Measurements from ENCODE around the gene FBLN1. TPM values are rescaled to one million over a fixed set of nuclear protein-coding genes. Genes with fewer than 3 reads are reported as not detected.

The FBLN1 gene
- total RNA-seq, 1 donor from 2014 or later, result 238 TPM

GRCh38 chr22:45548991-45549761, 46.5 kb downstream of the FBLN1 start:
- Mint-ChIP-seq H3K4me3 (ENCODE audit: unreplicated experiment) (no peak overlapping the region), H3K9me3 (ENCODE audit: unreplicated experiment) (no peaks in the 10 kb centered on the region), H3K27me3 (ENCODE audit: unreplicated experiment) (peaks cover 3% of the 10 kb centered on the region), H3K36me3 (ENCODE audit: low read depth, unreplicated experiment) (peaks cover 27% of the 10 kb centered on the region), H3K4me1 (ENCODE audit: unreplicated experiment) (peaks cover 8% of the 10 kb centered on the region), H3K27ac (ENCODE audit: unreplicated experiment) (no peak overlapping the region)
- TF ChIP-seq CTCF (IDR thresholded peaks at IDR 0.05; ENCODE audit: unreplicated experiment), result no peak
- DNase-seq (ENCODE audit: low spot score), result no peak

GRCh38 chr22:45549762-45550378, 47.2 kb downstream of the FBLN1 start:
- TF ChIP-seq CTCF (IDR thresholded peaks at IDR 0.05; ENCODE audit: unreplicated experiment), result no peak
- Mint-ChIP-seq H3K4me3 (ENCODE audit: unreplicated experiment) (no peak overlapping the region), H3K27ac (ENCODE audit: unreplicated experiment) (no peak overlapping the region), H3K36me3 (ENCODE audit: low read depth, unreplicated experiment) (peaks cover 27% of the 10 kb centered on the region), H3K4me1 (ENCODE audit: unreplicated experiment) (peaks cover 12% of the 10 kb centered on the region), H3K9me3 (ENCODE audit: unreplicated experiment) (no peaks in the 10 kb centered on the region), H3K27me3 (ENCODE audit: unreplicated experiment) (peaks cover 5% of the 10 kb centered on the region)
- DNase-seq (ENCODE audit: low spot score), result no peak

DNA sequence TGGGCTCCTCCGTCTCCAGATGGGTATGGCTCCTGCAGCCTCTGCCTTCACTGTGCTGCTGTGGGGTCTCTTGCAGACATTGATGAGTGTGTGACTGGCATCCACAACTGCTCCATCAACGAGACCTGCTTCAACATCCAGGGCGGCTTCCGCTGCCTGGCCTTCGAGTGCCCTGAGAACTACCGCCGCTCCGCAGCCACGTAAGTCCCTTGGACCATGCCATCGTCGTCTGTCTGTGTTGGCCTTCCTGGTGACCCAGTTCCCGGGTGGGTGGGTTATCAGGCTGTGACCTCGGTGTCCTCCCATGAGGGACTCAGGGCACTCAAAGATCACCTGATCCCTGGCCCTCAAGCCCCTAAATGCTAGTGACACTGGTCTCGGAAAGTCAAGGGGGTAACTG, 47.7 kb downstream of the FBLN1 start:
- TF ChIP-seq CTCF (IDR thresholded peaks at IDR 0.05; ENCODE audit: unreplicated experiment), result no peak
- H3K4me3 Mint-ChIP-seq (ENCODE audit: unreplicated experiment), result peak overlapping the region; percentile 37
- no peak for DNase-seq (ENCODE audit: low spot score)
- H3K36me3 Mint-ChIP-seq (ENCODE audit: low read depth, unreplicated experiment), result peaks cover 27% of the 10 kb centered on the region
- H3K4me1 Mint-ChIP-seq (ENCODE audit: unreplicated experiment), result peaks cover 12% of the 10 kb centered on the region
- H3K27ac Mint-ChIP-seq (ENCODE audit: unreplicated experiment), result peak overlapping the region; percentile 36
- no peaks in the 10 kb centered on the region for H3K9me3 Mint-ChIP-seq (ENCODE audit: unreplicated experiment)
- peaks cover 5% of the 10 kb centered on the region for H3K27me3 Mint-ChIP-seq (ENCODE audit: unreplicated experiment)

DNA sequence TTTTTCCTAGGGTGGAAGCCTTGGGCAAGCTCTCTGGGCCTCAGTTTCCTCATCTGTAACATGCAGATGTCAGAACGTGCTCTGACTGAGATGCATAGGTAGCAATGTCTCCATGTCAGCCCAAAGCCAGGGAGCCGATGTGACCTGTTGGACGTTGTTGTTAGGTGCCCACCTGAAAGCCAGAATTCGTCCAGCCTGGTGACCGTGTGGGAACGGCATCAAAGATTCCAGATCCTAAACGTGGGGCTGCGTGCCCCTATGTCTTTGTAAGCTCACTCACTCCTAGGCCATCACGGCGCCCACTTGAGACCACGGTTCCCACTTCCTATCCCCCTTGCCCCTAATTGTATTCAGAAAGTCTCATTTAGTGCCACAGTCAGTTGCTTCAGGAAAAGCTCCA, 48.2 kb downstream of the FBLN1 start:
- no peak overlapping the region for H3K27ac Mint-ChIP-seq (ENCODE audit: unreplicated experiment)
- H3K9me3 Mint-ChIP-seq (ENCODE audit: unreplicated experiment), result no peaks in the 10 kb centered on the region
- DNase-seq (ENCODE audit: low spot score), result no peak
- H3K36me3 Mint-ChIP-seq (ENCODE audit: low read depth, unreplicated experiment), result peaks cover 28% of the 10 kb centered on the region
- peaks cover 12% of the 10 kb centered on the region for H3K4me1 Mint-ChIP-seq (ENCODE audit: unreplicated experiment)
- H3K27me3 Mint-ChIP-seq (ENCODE audit: unreplicated experiment), result peaks cover 5% of the 10 kb centered on the region
- peak overlapping the region; percentile 37 for H3K4me3 Mint-ChIP-seq (ENCODE audit: unreplicated experiment)
- TF ChIP-seq CTCF (IDR thresholded peaks at IDR 0.05; ENCODE audit: unreplicated experiment), result no peak

All from endothelial cell (in vitro differentiated cells).